ENCODE data around the gene NQO2.

NQO2 gene

DNA sequence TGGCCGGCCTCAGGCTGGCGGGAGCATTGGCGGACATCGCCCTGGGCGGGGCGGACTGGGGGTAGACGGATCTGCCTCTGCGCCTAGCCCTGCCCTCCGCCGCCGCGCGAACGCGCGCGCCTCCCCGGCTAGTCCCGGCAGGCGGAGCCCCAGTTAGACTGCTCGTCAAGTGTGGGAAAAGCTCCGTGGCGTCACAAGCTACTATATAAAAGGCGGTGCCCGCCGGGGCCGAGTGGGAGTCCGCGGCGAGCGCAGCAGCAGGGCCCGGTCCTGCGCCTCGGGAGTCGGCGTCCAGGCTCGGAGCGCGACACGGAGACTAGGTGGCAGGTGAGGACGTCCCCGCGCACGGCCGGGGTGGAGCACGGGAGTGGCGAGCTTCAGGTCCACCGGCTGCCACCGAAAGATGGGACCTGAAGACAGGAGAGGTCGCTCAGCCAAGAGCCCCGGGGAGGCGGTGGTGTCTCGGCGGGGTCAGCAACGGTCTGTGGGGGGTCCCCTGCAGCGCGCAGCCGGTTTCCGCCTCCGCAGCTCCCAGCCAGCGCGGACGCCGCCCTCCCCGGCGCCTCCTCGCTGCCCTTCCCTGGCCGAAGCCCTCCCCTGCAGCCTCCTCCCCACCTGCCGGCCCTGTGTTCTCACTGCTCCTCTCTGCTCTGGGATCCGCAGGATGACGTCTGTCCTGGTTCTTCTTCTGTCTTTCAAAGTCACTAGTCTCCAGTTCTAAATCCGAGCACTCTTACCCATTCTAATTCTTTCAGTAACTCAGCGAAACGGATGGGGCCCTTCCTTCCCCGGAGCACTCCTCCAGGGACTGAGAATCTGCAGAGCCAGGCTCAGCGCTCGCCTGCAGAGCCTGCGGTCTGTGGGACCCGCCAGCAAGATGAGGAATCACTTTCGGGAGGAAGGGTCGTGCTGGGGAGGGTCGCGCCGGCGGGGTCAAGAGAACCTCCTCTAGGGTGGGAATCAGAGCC, 64.3 kb downstream of the NQO2 start:
- in situ Hi-C loops (cut with MboI; ENCODE audit: low sequenced_read_pairs), result no loop called here

DNA sequence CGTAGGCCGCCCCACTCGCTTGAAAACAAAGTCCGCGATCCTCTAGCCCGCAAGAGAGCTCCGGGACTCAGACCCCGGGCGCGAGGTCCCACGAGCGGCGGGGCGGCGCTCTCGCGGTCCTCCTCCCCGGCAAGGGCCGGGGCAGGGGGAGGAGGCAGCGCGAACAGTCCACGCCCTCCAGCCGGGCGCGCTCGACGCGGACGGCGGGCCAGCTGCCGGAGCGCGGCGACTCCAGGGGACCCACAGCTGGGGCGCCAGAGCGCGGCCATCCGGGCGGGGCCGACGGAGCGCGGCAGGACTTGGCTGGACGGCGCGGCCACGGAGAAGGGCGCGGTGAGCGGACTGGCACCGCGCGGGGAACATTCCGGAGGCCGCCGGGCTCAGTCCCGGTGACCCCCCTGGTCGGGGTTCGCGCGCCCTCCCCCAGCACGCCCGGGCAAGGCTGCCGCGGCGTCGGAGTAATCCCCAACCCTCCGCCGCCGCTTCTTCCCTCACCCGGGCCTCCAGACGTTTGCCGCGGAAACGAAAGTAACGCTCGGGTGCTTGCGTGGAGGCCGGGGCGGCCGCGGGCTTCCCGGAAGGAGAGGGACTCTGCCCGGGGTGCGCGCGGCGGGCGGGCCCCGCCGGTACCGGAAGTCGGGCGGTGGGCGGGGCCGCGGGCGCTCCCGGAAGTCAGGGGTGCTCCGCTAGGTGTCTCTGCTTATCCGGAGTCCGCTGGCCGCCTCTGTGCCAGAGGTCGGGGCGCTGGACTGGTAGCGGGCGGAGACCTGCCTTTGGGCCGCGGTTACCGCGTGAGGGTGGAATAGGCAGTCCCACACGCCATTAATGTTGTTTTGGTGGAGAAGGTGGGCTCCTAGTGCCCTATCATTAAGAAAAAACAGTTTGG, 68.9 kb downstream of the NQO2 start, which contains the start of gene RIPK1:
RIPK1 (plus strand) TSS at position 166 of the 886 bp plus-strand sequence. CDS start 8,330 bp downstream, outside the sequence.
- in situ Hi-C loops (cut with MboI; ENCODE audit: low sequenced_read_pairs), result no loop called here

Measured in HL-60/S4 treated with retinoic acid at 250 ng/mL for 4 days and 3 days (cell line).